PFSK-1 (cell line): Measurements from ENCODE around the gene ERC1.

ENCODE experiments used
- FOXP2 ChIP-seq: optimal IDR thresholded peaks from 2 replicates; pipeline ENCODE3; 2011; ENCODE audit warnings: borderline replicate concordance, control low read depth, inconsistent platforms; ENCODE audit not compliant: insufficient read depth; ENCODE audit errors: extremely low read length, extremely low read depth
- POLR2AphosphoS5 ChIP-seq: IDR thresholded peaks from 2 replicates; pipeline ENCODE4 v1.6.1; 2012; ENCODE audit warnings: low read depth, mild to moderate bottlenecking, control low read depth, low read length, moderate library complexity
- SIN3A ChIP-seq: IDR thresholded peaks from 2 replicates; pipeline ENCODE4 v1.6.1; 2012; ENCODE audit warnings: mild to moderate bottlenecking, low read length, moderate library complexity, borderline replicate concordance; ENCODE audit not compliant: insufficient read depth
- TAF1 ChIP-seq: IDR thresholded peaks from 2 replicates; pipeline ENCODE4 v1.6.1; 2012; ENCODE audit warnings: low read length, control low read depth, borderline replicate concordance; ENCODE audit not compliant: insufficient read depth
- TF ChIP-seq, protein P1 (sequence below), 2 experiments: IDR thresholded peaks; 2 replicates each; pipeline versions ENCODE4 v1.6.1 to v1.8.0; 2011 to 2012; ENCODE audit warnings: low read depth in 2 of 2, low read length in 2 of 2, control low read depth in 1 of 2, inconsistent platforms in 1 of 2, mild to moderate bottlenecking in 1 of 2, moderate library complexity in 1 of 2; ENCODE audit not compliant: insufficient read depth in 1 of 2

Gene ERC1

GRCh38 chr12:1320021-1320420, 329.0 kb downstream of the ERC1 start:
- TF ChIP-seq TAF1 (no peak), SIN3A (no peak), POLR2AphosphoS5 (no peak), FOXP2 (no peak)
- TF ChIP-seq, protein P1, sequence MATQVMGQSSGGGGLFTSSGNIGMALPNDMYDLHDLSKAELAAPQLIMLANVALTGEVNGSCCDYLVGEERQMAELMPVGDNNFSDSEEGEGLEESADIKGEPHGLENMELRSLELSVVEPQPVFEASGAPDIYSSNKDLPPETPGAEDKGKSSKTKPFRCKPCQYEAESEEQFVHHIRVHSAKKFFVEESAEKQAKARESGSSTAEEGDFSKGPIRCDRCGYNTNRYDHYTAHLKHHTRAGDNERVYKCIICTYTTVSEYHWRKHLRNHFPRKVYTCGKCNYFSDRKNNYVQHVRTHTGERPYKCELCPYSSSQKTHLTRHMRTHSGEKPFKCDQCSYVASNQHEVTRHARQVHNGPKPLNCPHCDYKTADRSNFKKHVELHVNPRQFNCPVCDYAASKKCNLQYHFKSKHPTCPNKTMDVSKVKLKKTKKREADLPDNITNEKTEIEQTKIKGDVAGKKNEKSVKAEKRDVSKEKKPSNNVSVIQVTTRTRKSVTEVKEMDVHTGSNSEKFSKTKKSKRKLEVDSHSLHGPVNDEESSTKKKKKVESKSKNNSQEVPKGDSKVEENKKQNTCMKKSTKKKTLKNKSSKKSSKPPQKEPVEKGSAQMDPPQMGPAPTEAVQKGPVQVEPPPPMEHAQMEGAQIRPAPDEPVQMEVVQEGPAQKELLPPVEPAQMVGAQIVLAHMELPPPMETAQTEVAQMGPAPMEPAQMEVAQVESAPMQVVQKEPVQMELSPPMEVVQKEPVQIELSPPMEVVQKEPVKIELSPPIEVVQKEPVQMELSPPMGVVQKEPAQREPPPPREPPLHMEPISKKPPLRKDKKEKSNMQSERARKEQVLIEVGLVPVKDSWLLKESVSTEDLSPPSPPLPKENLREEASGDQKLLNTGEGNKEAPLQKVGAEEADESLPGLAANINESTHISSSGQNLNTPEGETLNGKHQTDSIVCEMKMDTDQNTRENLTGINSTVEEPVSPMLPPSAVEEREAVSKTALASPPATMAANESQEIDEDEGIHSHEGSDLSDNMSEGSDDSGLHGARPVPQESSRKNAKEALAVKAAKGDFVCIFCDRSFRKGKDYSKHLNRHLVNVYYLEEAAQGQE (IDR thresholded peaks at IDR 0.05; ENCODE audit: insufficient read depth in 1 of 2, low read depth in 2 of 2, low read length in 2 of 2): no peak

DNA sequence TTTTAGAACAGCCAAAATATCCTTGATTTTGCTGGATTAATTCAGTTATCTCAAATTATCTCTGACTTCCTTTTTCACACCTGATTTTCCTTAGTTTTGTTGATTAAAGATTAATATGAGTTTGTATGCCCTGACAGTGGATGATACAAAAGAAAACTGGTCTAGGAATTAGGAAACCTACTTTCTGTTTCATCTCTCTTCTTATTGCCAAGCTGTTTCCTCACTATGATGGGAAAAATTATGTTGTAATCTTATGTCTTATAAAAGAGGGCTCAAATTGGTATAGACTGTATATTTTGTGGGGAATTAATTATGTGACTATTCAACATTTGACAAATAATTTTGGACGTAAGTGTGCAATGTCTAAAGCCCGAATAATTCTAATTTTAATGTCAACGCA, 331.8 kb downstream of the ERC1 start:
- TF ChIP-seq FOXP2 (no peak), POLR2AphosphoS5 (no peak), SIN3A (no peak), TAF1 (no peak)
- TF ChIP-seq, protein P1 (IDR thresholded peaks at IDR 0.05; ENCODE audit: insufficient read depth in 1 of 2, low read depth in 2 of 2, low read length in 2 of 2): no peak

GRCh38 chr12:1324099-1324498, 333.1 kb downstream of the ERC1 start:
- TF ChIP-seq SIN3A (no peak), FOXP2 (no peak), POLR2AphosphoS5 (no peak), TAF1 (no peak)
- TF ChIP-seq, protein P1 (IDR thresholded peaks at IDR 0.05; ENCODE audit: insufficient read depth in 1 of 2, low read depth in 2 of 2, low read length in 2 of 2): no peak

- TF ChIP-seq SIN3A: no peak
- TF ChIP-seq TAF1: no peak
- TF ChIP-seq, protein P1 (IDR thresholded peaks at IDR 0.05; ENCODE audit: insufficient read depth in 1 of 2, low read depth in 2 of 2, low read length in 2 of 2): no peak
- no peak for TF ChIP-seq POLR2AphosphoS5
- TF ChIP-seq FOXP2: no peak
Observed at GRCh38 chr12:1324910-1325309, 333.9 kb downstream of the ERC1 start.

DNA sequence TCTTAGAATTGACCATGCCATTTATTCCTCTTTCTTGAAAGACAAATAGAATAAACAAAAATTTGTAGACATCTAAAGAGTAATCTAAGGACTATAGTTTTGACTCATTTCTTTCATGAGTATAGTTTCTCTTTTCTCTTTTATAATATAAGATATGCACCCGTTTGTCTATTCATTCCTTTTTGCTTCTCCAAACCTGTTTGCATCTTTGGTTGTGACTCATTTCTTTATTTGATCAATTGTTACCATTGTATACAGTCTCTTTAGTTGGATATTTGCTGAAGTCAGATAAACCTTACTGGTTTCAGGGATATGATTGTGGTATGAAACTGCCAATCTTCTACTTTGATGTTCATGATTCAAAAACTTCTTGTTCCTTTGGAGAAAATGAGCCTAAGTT, 334.6 kb downstream of the ERC1 start:
- TF ChIP-seq FOXP2 (no peak), SIN3A (no peak), POLR2AphosphoS5 (no peak), TAF1 (no peak)
- TF ChIP-seq, protein P1 (IDR thresholded peaks at IDR 0.05; ENCODE audit: insufficient read depth in 1 of 2, low read depth in 2 of 2, low read length in 2 of 2): no peak
